GM19372 (cell line): Measurements from ENCODE around the gene TUBA1B.
"Not testable (repeated sequence)": the region's sequence is repeated elsewhere in the genome, so short reads cannot be mapped to it uniquely, and the experiment has no call there.

Experiments used
- ATAC-seq: cut with Tn5 transposase; IDR thresholded peaks from one replicate; pipeline ENCODE4 v1.9.1; 2021; ENCODE audit warnings: mild to moderate bottlenecking, low read depth, moderate library complexity; ENCODE audit not compliant: unreplicated experiment

The TUBA1B gene

GRCh38 chr12:49127971-49128370, 3.2 kb downstream of the TUBA1B start:
- not testable (repeated sequence) for ATAC-seq

GRCh38 chr12:49126852-49127763, 4.1 kb downstream of the TUBA1B start:
- ATAC-seq: no peak

- no peak for ATAC-seq
Measured at GRCh38 chr12:49121047-49121696, 10.0 kb downstream of the TUBA1B start.

GRCh38 chr12:49111206-49111605, 20.0 kb downstream of the TUBA1B start:
- peak; percentile 6 for ATAC-seq

GRCh38 chr12:49110464-49111155, 20.6 kb downstream of the TUBA1B start, which contains the start of gene LMBR1L:
Gene LMBR1L, minus strand, starts transcription at chr12:49110847. Its CDS starts 292 bp downstream, at chr12:49110555.
- peak; percentile 96 for ATAC-seq

- peak; percentile 6 for ATAC-seq
Measured at GRCh38 chr12:49109641-49110463, 21.3 kb downstream of the TUBA1B start.

GRCh38 chr12:49108958-49109404, 22.2 kb downstream of the TUBA1B start:
- ATAC-seq: no peak

- ATAC-seq: no peak
Measured at GRCh38 chr12:49105504-49106084, 25.6 kb downstream of the TUBA1B start.

GRCh38 chr12:49104822-49105221, 26.4 kb downstream of the TUBA1B start:
- ATAC-seq: no peak

- no peak for ATAC-seq
Measured at GRCh38 chr12:49100380-49100779, 30.8 kb downstream of the TUBA1B start.

- ATAC-seq: no peak
Measured at GRCh38 chr12:49098703-49099102, 32.5 kb downstream of the TUBA1B start.

- ATAC-seq: no peak
Measured at GRCh38 chr12:49098035-49098451, 33.2 kb downstream of the TUBA1B start.

- no peak for ATAC-seq
Measured at GRCh38 chr12:49097381-49097780, 33.8 kb downstream of the TUBA1B start.

- ATAC-seq: no peak
Measured at GRCh38 chr12:49094975-49095365, 36.2 kb downstream of the TUBA1B start.

- no peak for ATAC-seq
Measured at GRCh38 chr12:49094160-49094974, 36.8 kb downstream of the TUBA1B start, which contains the start of gene DHH. Gene DHH, minus strand, starts transcription at chr12:49094801. Its CDS starts 289 bp downstream, at chr12:49094512.

- ATAC-seq: no peak
Measured at GRCh38 chr12:49093792-49094159, 37.4 kb downstream of the TUBA1B start.

GRCh38 chr12:49092816-49093406, 38.3 kb downstream of the TUBA1B start:
- ATAC-seq: no peak

- ATAC-seq: no peak
Measured at GRCh38 chr12:49092086-49092815, 38.9 kb downstream of the TUBA1B start.
